GM21723 (cell line): ENCODE results near the gene RUSC2.
"Not testable (repeated sequence)": the region's sequence is repeated elsewhere in the genome, so short reads cannot be mapped to it uniquely, and the experiment has no call there.

ENCODE experiments used
- ATAC-seq: cut with Tn5 transposase; IDR thresholded peaks from one replicate; pipeline ENCODE4 v1.9.1; 2021; ENCODE audit warnings: mild to moderate bottlenecking, moderate library complexity; ENCODE audit not compliant: unreplicated experiment

RUSC2 gene

GRCh38 chr9:35519692-35520363 is 29.9 kb downstream of the RUSC2 start:
- no peak for ATAC-seq

- no peak for ATAC-seq
Observed at GRCh38 chr9:35520364-35520710, 30.4 kb downstream of the RUSC2 start.

GRCh38 chr9:35521708-35522107 is 31.8 kb downstream of the RUSC2 start:
- no peak for ATAC-seq

GRCh38 chr9:35522187-35522586 is 32.3 kb downstream of the RUSC2 start:
- ATAC-seq = no peak

GRCh38 chr9:35522700-35523099 is 32.8 kb downstream of the RUSC2 start:
- ATAC-seq = no peak

GRCh38 chr9:35523556-35523955 is 33.6 kb downstream of the RUSC2 start:
- ATAC-seq = not testable (repeated sequence)

- no peak for ATAC-seq
Observed at GRCh38 chr9:35526087-35526801, 36.3 kb downstream of the RUSC2 start.

GRCh38 chr9:35529161-35529823 is 39.4 kb downstream of the RUSC2 start:
- no peak for ATAC-seq

GRCh38 chr9:35533398-35533797 is 43.5 kb downstream of the RUSC2 start:
- no peak for ATAC-seq

GRCh38 chr9:35534921-35535320 is 45.0 kb downstream of the RUSC2 start:
- not testable (repeated sequence) for ATAC-seq

GRCh38 chr9:35537913-35538312 is 48.0 kb downstream of the RUSC2 start:
- ATAC-seq = no peak

- no peak for ATAC-seq
Observed at GRCh38 chr9:35538361-35539234, 48.7 kb downstream of the RUSC2 start.
